CD14-positive monocyte (primary cell): ENCODE data around the gene ZNF282. TPM values are rescaled to one million over a fixed set of nuclear protein-coding genes. Genes with fewer than 3 reads are reported as not detected.

ENCODE experiments used
- DNase-seq, 3 donors: peaks; one replicate each; pipeline ENCODE4 v3.0.0-alpha.2; 2011 to 2022
- H2AFZ ChIP-seq: 2 replicates; pipeline ENCODE4 v1.6.0; 2012; ENCODE audit warnings: mild to moderate bottlenecking, low read depth, low read length, inconsistent platforms; ENCODE audit not compliant: insufficient read depth, poor library complexity, severe bottlenecking
- H3K27ac ChIP-seq, 2 donors: 1 replicate in 1 of 2; 2 replicates in 1 of 2; pipeline ENCODE4 v1.5.1; 2012 to 2013; ENCODE audit warnings: low read length in 2 of 2, control low read depth in 1 of 2, inconsistent platforms in 1 of 2, low read depth in 1 of 2, mild to moderate bottlenecking in 1 of 2
- H3K27me3 ChIP-seq, 2 donors: one replicate each; pipeline versions ENCODE4 v1.6.0 to v1.6.1; 2011 to 2013; ENCODE audit warnings: low read length in 2 of 2; ENCODE audit not compliant: control insufficient read depth in 2 of 2, insufficient read depth in 2 of 2
- H3K36me3 ChIP-seq, 2 donors: replicated peaks in 1 of 2; 1 replicate in 1 of 2; 2 replicates in 1 of 2; pipeline versions ENCODE4 v1.5.1 to v1.6.1; 2012 to 2013; ENCODE audit warnings: low read length in 2 of 2, control low read depth in 1 of 2, inconsistent platforms in 1 of 2, mild to moderate bottlenecking in 1 of 2; ENCODE audit not compliant: insufficient read depth in 2 of 2, control insufficient read depth in 1 of 2
- H3K4me1 ChIP-seq, 2 donors: 1 replicate in 1 of 2; 2 replicates in 1 of 2; pipeline versions ENCODE4 v1.5.1 to v1.6.1; 2012 to 2013; ENCODE audit warnings: low read length in 2 of 2, control low read depth in 1 of 2, inconsistent platforms in 1 of 2, mild to moderate bottlenecking in 1 of 2, moderate library complexity in 1 of 2; ENCODE audit not compliant: insufficient read depth in 2 of 2, control insufficient read depth in 1 of 2
- H3K4me2 ChIP-seq: replicated peaks from 2 replicates; pipeline ENCODE3; 2012; ENCODE audit warnings: low read length, moderate library complexity, mild to moderate bottlenecking; ENCODE audit not compliant: poor library complexity, severe bottlenecking; ENCODE audit errors: extremely low read depth
- H3K4me3 ChIP-seq, 3 experiments: fragments of 200-600 bp in 1 of 3; sonication (generic) in 1 of 3; replicated peaks in 1 of 3; 1 replicate in 2 of 3; 2 replicates in 1 of 3; pipeline ENCODE4 v1.5.1; 2011 to 2013; ENCODE audit warnings: low read length in 3 of 3, mild to moderate bottlenecking in 3 of 3, control low read depth in 2 of 3, low read depth in 2 of 3, inconsistent platforms in 1 of 3, moderate library complexity in 1 of 3
- H3K79me2 ChIP-seq: 2 replicates; pipeline ENCODE4 v1.6.0; 2012; ENCODE audit warnings: mild to moderate bottlenecking, control low read depth, inconsistent platforms, low read length, moderate library complexity; ENCODE audit not compliant: insufficient read depth
- H3K9ac ChIP-seq: 2 replicates; pipeline ENCODE4 v1.6.0; 2017; ENCODE audit warnings: low read length, mild to moderate bottlenecking; ENCODE audit not compliant: insufficient read depth, poor library complexity, severe bottlenecking
- H3K9me3 ChIP-seq, 2 donors: replicated peaks in 1 of 2; 1 replicate in 1 of 2; 2 replicates in 1 of 2; pipeline versions ENCODE4 v1.5.1 to v1.6.1; 2012 to 2013; ENCODE audit warnings: low read length in 2 of 2, control low read depth in 1 of 2; ENCODE audit not compliant: control insufficient read depth in 1 of 2, insufficient read depth in 1 of 2
- H4K20me1 ChIP-seq: 2 replicates; pipeline ENCODE4 v1.6.0; 2012; ENCODE audit warnings: mild to moderate bottlenecking, low read length, control low read depth, moderate library complexity; ENCODE audit not compliant: insufficient read depth
- H3K27ac Mint-ChIP-seq, 7 donors: one replicate each; pipeline ENCODE4 v1.8.0; 2020; ENCODE audit warnings: mild to moderate bottlenecking in 7 of 7, mixed read lengths in 7 of 7, moderate library complexity in 6 of 7, inconsistent platforms in 2 of 7
- H3K27me3 Mint-ChIP-seq, 3 donors: one replicate each; pipeline ENCODE4 v1.8.0; 2021 to 2022; ENCODE audit warnings: low read depth in 3 of 3, mild to moderate bottlenecking in 3 of 3, mixed read lengths in 3 of 3, moderate library complexity in 3 of 3, inconsistent platforms in 1 of 3
- H3K36me3 Mint-ChIP-seq, 2 donors: one replicate each; pipeline ENCODE4 v1.8.0; 2020; ENCODE audit warnings: mixed read lengths in 2 of 2, inconsistent platforms in 1 of 2, mild to moderate bottlenecking in 1 of 2
- H3K4me1 Mint-ChIP-seq: one replicate; pipeline ENCODE4 v1.8.0; 2020; ENCODE audit warnings: mild to moderate bottlenecking, mixed read lengths
- H3K4me3 Mint-ChIP-seq, 2 donors: one replicate each; pipeline ENCODE4 v1.8.0; 2020; ENCODE audit warnings: mild to moderate bottlenecking in 2 of 2, mixed read lengths in 2 of 2, moderate library complexity in 1 of 2
- H3K9me3 Mint-ChIP-seq, 7 donors: one replicate each; pipeline ENCODE4 v1.8.0; 2020 to 2022; ENCODE audit warnings: mixed read lengths in 7 of 7, mild to moderate bottlenecking in 6 of 7, moderate library complexity in 6 of 7, inconsistent platforms in 2 of 7
- WGBS: methylation state at CpG from one replicate; pipeline ENCODE4 v1.1.5; 2013; ENCODE audit warnings: missing lambda C conversion rate; ENCODE audit not compliant: insufficient coverage; 5-methylcytosine and 5-hydroxymethylcytosine counted together
- intact Hi-C, 2 donors: fragments of 100-400 bp; cut with micrococcal nuclease; formaldehyde crosslinking; loops; one replicate each; pipeline versions ENCODE4 v1.15.0 to v1.15.1; 2023
- polyA plus RNA-seq, 3 donors: library from polyadenylated mRNA; depleted of rRNA in 1 of 3; unstranded in 2 of 3; stranded (reverse) in 1 of 3; fragments of 300-500 nt in 2 of 3; fragments of >200 nt in 1 of 3; fragmentation: Illumina TruSeq in 2 of 3; gene quantifications; 1 replicate in 2 of 3; 2 replicates in 1 of 3; pipeline ENCODE4 v1.2.3, GENCODE V29; 2012 to 2021
- TF ChIP-seq, protein P1 (sequence below): fragments of 200-600 bp; IDR thresholded peaks from one replicate; pipeline ENCODE4 v1.8.0; 2022; ENCODE audit warnings: antibody characterized with exemption, mild to moderate bottlenecking

ZNF282 gene
- polyA plus RNA-seq, 3 donors = 0.51 to 6.2 (median 0.86) TPM

- Histone ChIP-seq H3K79me2 (no peaks in the 10 kb centered on the region), H2AFZ (no peak overlapping the region), H3K36me3 (peaks cover 65 to 87% of the 10 kb centered on the region in 2 donors), H3K27me3 (no peaks in the 10 kb centered on the region), H3K4me2 (no peak overlapping the region), H4K20me1 (no peaks in the 10 kb centered on the region), H3K4me3 (no peak overlapping the region), H3K27ac (no peak overlapping the region), H3K4me1 (no peaks in the 10 kb centered on the region), H3K9me3 (peaks cover 0 to 6% of the 10 kb centered on the region in 2 donors), H3K9ac (no peak overlapping the region)
- Mint-ChIP-seq H3K27me3 (peaks cover 0 to 2% (median 2%) of the 10 kb centered on the region in 3 donors), H3K9me3 (peaks cover 0 to 11% (median 2%) of the 10 kb centered on the region in 7 donors), H3K36me3 (peaks cover 80 to 96% of the 10 kb centered on the region in 2 donors), H3K27ac (no peak overlapping the region), H3K4me3 (no peak overlapping the region), H3K4me1 (no peaks in the 10 kb centered on the region)
- TF ChIP-seq, protein P1, sequence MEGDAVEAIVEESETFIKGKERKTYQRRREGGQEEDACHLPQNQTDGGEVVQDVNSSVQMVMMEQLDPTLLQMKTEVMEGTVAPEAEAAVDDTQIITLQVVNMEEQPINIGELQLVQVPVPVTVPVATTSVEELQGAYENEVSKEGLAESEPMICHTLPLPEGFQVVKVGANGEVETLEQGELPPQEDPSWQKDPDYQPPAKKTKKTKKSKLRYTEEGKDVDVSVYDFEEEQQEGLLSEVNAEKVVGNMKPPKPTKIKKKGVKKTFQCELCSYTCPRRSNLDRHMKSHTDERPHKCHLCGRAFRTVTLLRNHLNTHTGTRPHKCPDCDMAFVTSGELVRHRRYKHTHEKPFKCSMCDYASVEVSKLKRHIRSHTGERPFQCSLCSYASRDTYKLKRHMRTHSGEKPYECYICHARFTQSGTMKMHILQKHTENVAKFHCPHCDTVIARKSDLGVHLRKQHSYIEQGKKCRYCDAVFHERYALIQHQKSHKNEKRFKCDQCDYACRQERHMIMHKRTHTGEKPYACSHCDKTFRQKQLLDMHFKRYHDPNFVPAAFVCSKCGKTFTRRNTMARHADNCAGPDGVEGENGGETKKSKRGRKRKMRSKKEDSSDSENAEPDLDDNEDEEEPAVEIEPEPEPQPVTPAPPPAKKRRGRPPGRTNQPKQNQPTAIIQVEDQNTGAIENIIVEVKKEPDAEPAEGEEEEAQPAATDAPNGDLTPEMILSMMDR = no peak
- DNase-seq = no peak
- intact Hi-C loops = no loop called here
- WGBS = 94% methylated on average over 2 of the region's 10 CpGs
Measured at GRCh38 chr7:149218469-149219420, 23.4 kb downstream of the ZNF282 start.

GRCh38 chr7:149220534-149220933, 25.2 kb downstream of the ZNF282 start:
- H3K27ac Mint-ChIP-seq = peak overlapping the region in 1 of 7 donors; percentile 71
- Histone ChIP-seq H3K27ac (no peak overlapping the region), H3K9me3 (peaks cover 0 to 8% of the 10 kb centered on the region in 2 donors), H3K4me2 (no peak overlapping the region), H3K36me3 (peaks cover 60 to 84% of the 10 kb centered on the region in 2 donors), H3K4me1 (no peaks in the 10 kb centered on the region), H3K4me3 (no peak overlapping the region), H3K79me2 (no peaks in the 10 kb centered on the region), H4K20me1 (no peaks in the 10 kb centered on the region), H3K9ac (no peak overlapping the region), H3K27me3 (no peaks in the 10 kb centered on the region), H2AFZ (no peak overlapping the region)
- peaks cover 75 to 94% of the 10 kb centered on the region in 2 donors for H3K36me3 Mint-ChIP-seq
- TF ChIP-seq, protein P1 = no peak
- peaks cover 0 to 16% (median 4%) of the 10 kb centered on the region in 7 donors for H3K9me3 Mint-ChIP-seq
- intact Hi-C loops = no loop called here
- WGBS = 100% methylated on average over 3 of the region's 6 CpGs
- DNase-seq = no peak
- no peak overlapping the region for H3K4me3 Mint-ChIP-seq
- H3K4me1 Mint-ChIP-seq = no peaks in the 10 kb centered on the region
- H3K27me3 Mint-ChIP-seq = peaks cover 0 to 2% (median 0%) of the 10 kb centered on the region in 3 donors
